Endothelial cell (in vitro differentiated cells): ENCODE measurements around the gene CACNB2. TPM values are rescaled to one million over a fixed set of nuclear protein-coding genes. Genes with fewer than 3 reads are reported as not detected.

Experiments
- DNase-seq: peaks from one replicate; pipeline ENCODE4 v3.0.0; 2021; ENCODE audit warnings: low spot score
- H3K27ac Mint-ChIP-seq: one replicate; pipeline ENCODE4 v1.8.0; 2021; ENCODE audit warnings: mixed read lengths, inconsistent platforms; ENCODE audit not compliant: unreplicated experiment
- H3K27me3 Mint-ChIP-seq: one replicate; pipeline ENCODE4 v1.8.0; 2021; ENCODE audit warnings: mild to moderate bottlenecking, moderate library complexity, mixed read lengths, inconsistent platforms; ENCODE audit not compliant: unreplicated experiment
- H3K36me3 Mint-ChIP-seq: one replicate; pipeline ENCODE4 v1.8.0; 2021; ENCODE audit warnings: mild to moderate bottlenecking, low read depth, mixed read lengths, inconsistent platforms; ENCODE audit not compliant: unreplicated experiment
- H3K4me1 Mint-ChIP-seq: one replicate; pipeline ENCODE4 v1.8.0; 2021; ENCODE audit warnings: mild to moderate bottlenecking, mixed read lengths, inconsistent platforms; ENCODE audit not compliant: unreplicated experiment
- H3K4me3 Mint-ChIP-seq: one replicate; pipeline ENCODE4 v1.8.0; 2021; ENCODE audit warnings: mild to moderate bottlenecking, mixed read lengths, inconsistent platforms; ENCODE audit not compliant: unreplicated experiment
- H3K9me3 Mint-ChIP-seq: one replicate; pipeline ENCODE4 v1.8.0; 2021; ENCODE audit warnings: mixed read lengths, inconsistent platforms; ENCODE audit not compliant: unreplicated experiment
- CTCF ChIP-seq: fragments of 200-600 bp; sonication (generic); IDR thresholded peaks from one replicate; pipeline ENCODE4 v1.5.0; 2021; ENCODE audit warnings: antibody characterized with exemption; ENCODE audit not compliant: unreplicated experiment
- total RNA-seq: library from RNA; stranded (reverse); fragmentation: NEBNext Ultra II Directional; extraction: Animal tissue kit (Norgen Biotek cat#: 25700); gene quantifications from one replicate; pipeline ENCODE4 v1.2.1, GENCODE V29; 2021; ENCODE audit not compliant: unreplicated experiment

The CACNB2 gene
- total RNA-seq, 1 donor from 2014 or later, result 1.5 TPM

- Mint-ChIP-seq H3K9me3 (no peaks in the 10 kb centered on the region), H3K36me3 (no peaks in the 10 kb centered on the region), H3K27ac (no peak overlapping the region), H3K4me1 (no peaks in the 10 kb centered on the region), H3K27me3 (peaks cover 4% of the 10 kb centered on the region), H3K4me3 (no peak overlapping the region)
- no peak for DNase-seq
- TF ChIP-seq CTCF, result no peak
These were observed 269.6 kb downstream of the CACNB2 start for GRCh38 chr10:18409599-18410397.

- no peak for TF ChIP-seq CTCF
- Mint-ChIP-seq H3K4me3 (no peak overlapping the region), H3K27ac (no peak overlapping the region), H3K36me3 (no peaks in the 10 kb centered on the region), H3K9me3 (no peaks in the 10 kb centered on the region), H3K4me1 (no peaks in the 10 kb centered on the region), H3K27me3 (peaks cover 3% of the 10 kb centered on the region)
- no peak for DNase-seq
These were observed 273.8 kb downstream of the CACNB2 start for GRCh38 chr10:18414061-18414460.

- Mint-ChIP-seq H3K27me3 (peaks cover 2% of the 10 kb centered on the region), H3K9me3 (no peaks in the 10 kb centered on the region), H3K4me3 (no peak overlapping the region), H3K27ac (no peak overlapping the region), H3K4me1 (no peaks in the 10 kb centered on the region), H3K36me3 (no peaks in the 10 kb centered on the region)
- no peak for DNase-seq
- TF ChIP-seq CTCF, result no peak
These were observed 277.8 kb downstream of the CACNB2 start for GRCh38 chr10:18417950-18418527.

GRCh38 chr10:18418541-18419215 lies 278.5 kb downstream of the CACNB2 start:
- no peaks in the 10 kb centered on the region for H3K9me3 Mint-ChIP-seq
- peaks cover 2% of the 10 kb centered on the region for H3K27me3 Mint-ChIP-seq
- no peaks in the 10 kb centered on the region for H3K4me1 Mint-ChIP-seq
- no peak for TF ChIP-seq CTCF
- no peak for DNase-seq
- H3K4me3 Mint-ChIP-seq, result no peak overlapping the region
- no peaks in the 10 kb centered on the region for H3K36me3 Mint-ChIP-seq
- H3K27ac Mint-ChIP-seq, result no peak overlapping the region

GRCh38 chr10:18419945-18420344 lies 279.7 kb downstream of the CACNB2 start:
- H3K9me3 Mint-ChIP-seq, result no peaks in the 10 kb centered on the region
- H3K36me3 Mint-ChIP-seq, result no peaks in the 10 kb centered on the region
- H3K27ac Mint-ChIP-seq, result no peak overlapping the region
- peaks cover 2% of the 10 kb centered on the region for H3K27me3 Mint-ChIP-seq
- H3K4me1 Mint-ChIP-seq, result no peaks in the 10 kb centered on the region
- no peak for TF ChIP-seq CTCF
- DNase-seq, result no peak
- H3K4me3 Mint-ChIP-seq, result no peak overlapping the region
